Measurements from ENCODE around the gene NTM.

NTM gene

GRCh38 chr11:131865860-131866259 is 495.4 kb downstream of the NTM start:
- DNase-seq (ENCODE audit: low read depth): no peak

- no peak for DNase-seq (ENCODE audit: low read depth)
Observed at GRCh38 chr11:131866535-131867400, 496.4 kb downstream of the NTM start.

GRCh38 chr11:131867457-131868257 is 497.2 kb downstream of the NTM start:
- DNase-seq (ENCODE audit: low read depth): peak; percentile 62

- DNase-seq (ENCODE audit: low read depth): no peak
Observed at GRCh38 chr11:131868629-131869507, 498.5 kb downstream of the NTM start.

GRCh38 chr11:131870305-131870704 is 499.9 kb downstream of the NTM start:
- no peak for DNase-seq (ENCODE audit: low read depth)

- no peak for DNase-seq (ENCODE audit: low read depth)
Observed at GRCh38 chr11:131871006-131871405, 500.6 kb downstream of the NTM start.

- peak; percentile 10 for DNase-seq (ENCODE audit: low read depth)
Observed at GRCh38 chr11:131874070-131874469, 503.7 kb downstream of the NTM start.

- DNase-seq (ENCODE audit: low read depth): no peak
Observed at GRCh38 chr11:131875611-131876010, 505.2 kb downstream of the NTM start.

- DNase-seq (ENCODE audit: low read depth): no peak
Observed at GRCh38 chr11:131877246-131877942, 507.0 kb downstream of the NTM start.

GRCh38 chr11:131880316-131880715 is 509.9 kb downstream of the NTM start:
- DNase-seq (ENCODE audit: low read depth): peak; percentile 21

GRCh38 chr11:131880976-131881375 is 510.6 kb downstream of the NTM start:
- DNase-seq (ENCODE audit: low read depth): no peak

GRCh38 chr11:131883332-131883731 is 512.9 kb downstream of the NTM start:
- DNase-seq (ENCODE audit: low read depth): no peak

GRCh38 chr11:131884461-131885073 is 514.2 kb downstream of the NTM start:
- DNase-seq (ENCODE audit: low read depth): no peak

- no peak for DNase-seq (ENCODE audit: low read depth)
Observed at GRCh38 chr11:131885431-131885830, 515.0 kb downstream of the NTM start.

GRCh38 chr11:131886201-131886600 is 515.8 kb downstream of the NTM start:
- peak; percentile 56 for DNase-seq (ENCODE audit: low read depth)

- DNase-seq (ENCODE audit: low read depth): peak; percentile 66
Observed at GRCh38 chr11:131888230-131888855, 517.9 kb downstream of the NTM start.

- peak; percentile 51 for DNase-seq (ENCODE audit: low read depth)
Observed at GRCh38 chr11:131889146-131889577, 518.7 kb downstream of the NTM start.

- peak; percentile 23 for DNase-seq (ENCODE audit: low read depth)
Observed at GRCh38 chr11:131889760-131890581, 519.6 kb downstream of the NTM start.

GRCh38 chr11:131893103-131893890 is 522.9 kb downstream of the NTM start:
- no peak for DNase-seq (ENCODE audit: low read depth)

All from amniotic epithelial cell (primary cell).